T-helper 2 cell treated with Interferon-gamma antibody and Interleukin-4, amounts not matched to agents 5 μg/mL and 100 μg/mL, for 36 hours (primary cell): ENCODE data around the gene KRT81.
"Not testable (repeated sequence)": the region's sequence is repeated elsewhere in the genome, so short reads cannot be mapped to it uniquely, and the experiment has no call there.

Source experiments
- DNase-seq: peaks from one replicate; pipeline ENCODE4 v3.0.0; 2021; ENCODE audit warnings: low spot score
- H3K27ac Mint-ChIP-seq: one replicate; pipeline ENCODE4 v1.8.0; 2021; ENCODE audit warnings: mild to moderate bottlenecking, mixed read lengths
- H3K27me3 Mint-ChIP-seq: one replicate; pipeline ENCODE4 v1.8.0; 2021; ENCODE audit warnings: low read depth, mixed read lengths
- H3K36me3 Mint-ChIP-seq: one replicate; pipeline ENCODE4 v1.8.0; 2021; ENCODE audit warnings: low read depth, mixed read lengths
- H3K4me1 Mint-ChIP-seq: one replicate; pipeline ENCODE4 v1.8.0; 2021; ENCODE audit warnings: low read depth, mixed read lengths
- H3K4me3 Mint-ChIP-seq: one replicate; pipeline ENCODE4 v1.8.0; 2022; ENCODE audit warnings: mild to moderate bottlenecking, moderate library complexity, mixed read lengths
- H3K9me3 Mint-ChIP-seq: one replicate; pipeline ENCODE4 v1.8.0; 2021; ENCODE audit warnings: mixed read lengths

The KRT81 gene

DNA sequence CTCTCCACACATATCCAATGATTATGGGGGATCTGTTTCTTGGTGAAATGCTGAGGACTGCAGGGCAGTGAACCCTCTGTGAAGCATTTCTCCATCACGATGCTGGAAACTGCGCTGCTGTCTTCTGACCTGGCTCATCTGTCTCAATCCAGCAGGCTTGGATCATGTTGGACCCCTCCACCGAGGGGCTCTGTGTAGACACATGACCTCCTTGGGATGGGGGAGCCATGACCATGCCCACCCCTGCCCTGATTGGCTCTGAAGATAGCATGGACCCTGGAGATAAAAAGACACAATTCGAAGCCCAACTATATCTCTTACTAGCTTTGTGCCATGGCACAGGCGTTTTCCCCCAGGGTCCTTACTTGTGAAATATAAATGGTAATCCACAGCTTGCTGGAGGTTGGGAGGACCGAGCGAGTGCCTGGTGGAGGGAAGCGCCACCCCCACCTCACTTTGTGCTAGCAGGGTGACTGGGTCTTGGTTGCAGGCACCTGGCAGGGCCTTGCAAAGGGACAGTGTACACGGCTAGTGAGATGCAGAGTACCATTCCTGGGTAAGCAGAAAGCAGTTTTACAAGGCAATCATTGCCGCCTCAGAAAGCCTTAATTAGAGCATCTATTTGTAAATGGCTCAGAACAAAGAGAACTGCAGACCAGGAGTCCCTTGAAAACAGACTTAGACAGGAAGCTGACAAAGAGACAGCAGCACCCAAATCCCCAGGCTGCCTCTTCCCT is 32.2 kb upstream of the KRT81 start:
- H3K27me3 Mint-ChIP-seq, result peaks cover 30% of the 10 kb centered on the region
- H3K4me3 Mint-ChIP-seq, result no peak overlapping the region
- no peak overlapping the region for H3K27ac Mint-ChIP-seq
- H3K4me1 Mint-ChIP-seq, result peaks cover 2% of the 10 kb centered on the region
- no peaks in the 10 kb centered on the region for H3K9me3 Mint-ChIP-seq
- no peaks in the 10 kb centered on the region for H3K36me3 Mint-ChIP-seq
- no peak for DNase-seq

DNA sequence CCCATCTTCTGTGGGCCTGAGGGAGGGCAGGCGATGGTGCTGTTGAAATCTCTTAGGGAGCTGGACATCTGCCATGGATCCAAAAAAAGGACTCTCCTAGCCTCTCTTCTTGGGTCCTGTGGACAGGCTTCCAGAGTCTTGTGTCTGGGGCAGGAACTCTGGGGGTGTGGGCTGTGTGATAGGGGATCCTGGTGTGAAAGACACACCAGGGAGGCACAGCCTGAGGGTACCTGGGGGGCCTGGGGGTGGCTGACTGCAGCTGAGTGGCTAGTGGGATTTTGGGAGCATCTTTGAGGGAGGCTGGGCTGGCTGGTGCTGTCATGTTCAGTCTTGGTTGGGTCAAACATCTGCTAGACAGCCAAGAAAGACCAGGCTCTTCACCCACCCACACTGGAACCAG is 31.7 kb upstream of the KRT81 start:
- Mint-ChIP-seq H3K27me3 (peaks cover 32% of the 10 kb centered on the region), H3K36me3 (no peaks in the 10 kb centered on the region), H3K4me3 (no peak overlapping the region), H3K4me1 (peaks cover 2% of the 10 kb centered on the region), H3K27ac (no peak overlapping the region), H3K9me3 (no peaks in the 10 kb centered on the region)
- no peak for DNase-seq

DNA sequence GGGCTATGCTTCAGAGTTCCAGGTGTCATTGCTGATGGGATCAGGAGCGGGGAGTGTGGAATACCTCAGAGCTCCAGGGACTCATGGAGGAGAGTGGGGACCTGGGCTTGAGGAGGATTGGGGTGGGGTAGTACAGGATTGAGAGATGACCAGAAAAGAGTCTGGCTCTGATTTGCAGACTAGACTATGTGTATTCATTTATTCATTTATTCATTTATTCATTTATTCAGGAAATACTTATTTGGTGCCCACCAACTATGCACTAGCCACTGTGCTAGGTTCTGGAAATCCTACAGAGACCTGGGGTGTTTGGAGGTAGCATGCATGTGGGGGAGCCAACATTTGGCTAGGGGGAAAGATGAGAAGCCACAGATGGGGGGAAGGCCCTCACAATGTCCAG is 30.7 kb upstream of the KRT81 start:
- Mint-ChIP-seq H3K4me1 (no peaks in the 10 kb centered on the region), H3K27me3 (peaks cover 32% of the 10 kb centered on the region)

DNA sequence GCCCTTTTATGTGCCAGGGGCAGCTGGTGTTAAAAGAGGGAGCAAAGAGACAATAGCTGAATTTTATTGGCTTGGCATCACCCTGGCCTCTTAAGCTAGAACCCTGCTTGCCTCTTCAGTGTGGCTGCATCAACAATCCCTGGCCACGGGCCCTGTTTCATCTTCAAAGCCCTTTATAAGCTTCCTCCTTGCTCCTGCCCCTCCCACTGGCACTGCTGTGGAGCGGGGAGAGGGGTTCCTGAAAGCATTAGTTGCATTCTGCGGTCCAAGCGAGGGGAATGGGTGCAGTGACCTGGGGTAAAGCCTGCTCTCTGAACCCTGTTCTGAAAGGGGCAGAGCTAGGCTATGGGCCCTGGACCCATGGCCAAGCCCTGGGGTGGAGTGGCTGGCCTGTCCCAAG is 30.1 kb upstream of the KRT81 start:
- H3K4me3 Mint-ChIP-seq, result no peak overlapping the region
- H3K4me1 Mint-ChIP-seq, result no peaks in the 10 kb centered on the region
- peaks cover 32% of the 10 kb centered on the region for H3K27me3 Mint-ChIP-seq
- no peaks in the 10 kb centered on the region for H3K36me3 Mint-ChIP-seq
- no peak for DNase-seq
- no peak overlapping the region for H3K27ac Mint-ChIP-seq
- no peaks in the 10 kb centered on the region for H3K9me3 Mint-ChIP-seq

More for the DNA sequence above, 30.7 kb upstream of the KRT81 start:
- no peak for DNase-seq
- Mint-ChIP-seq H3K36me3 (no peaks in the 10 kb centered on the region), H3K9me3 (no peaks in the 10 kb centered on the region), H3K27ac (no peak overlapping the region), H3K4me3 (no peak overlapping the region)

DNA sequence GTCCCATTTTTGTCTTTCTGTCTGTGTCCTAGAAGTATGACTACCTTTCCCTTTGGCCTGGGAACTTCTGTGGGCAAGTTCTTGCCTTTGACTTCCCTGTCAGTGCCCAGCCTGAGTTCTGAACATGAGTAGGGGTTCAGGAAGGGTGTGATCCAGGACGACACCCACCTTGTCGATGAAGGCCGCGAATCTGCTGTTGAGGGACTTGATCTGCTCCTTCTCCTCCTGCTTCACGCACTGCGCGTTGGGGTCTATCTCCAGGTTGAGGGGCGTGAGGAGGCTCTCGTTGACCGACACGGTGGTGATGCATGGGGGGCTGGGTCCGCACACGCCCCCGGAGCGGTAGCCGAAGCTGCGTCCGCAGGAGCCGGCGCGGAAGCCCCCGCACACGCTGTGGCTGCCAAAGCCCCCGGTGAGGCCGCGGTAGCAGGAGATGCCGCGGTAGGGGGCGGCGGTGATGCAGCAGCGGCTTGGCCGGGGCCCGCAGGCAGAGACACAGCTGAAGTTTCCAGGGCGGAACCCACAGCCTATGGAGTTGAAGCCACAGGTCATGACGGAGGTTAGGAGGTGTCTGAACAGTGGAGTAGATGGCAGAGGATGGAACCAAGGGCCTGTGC is 29.6 kb upstream of the KRT81 start, which contains the start of gene KRT83:
Gene KRT83, minus strand, starts transcription at position 615 of the 617 bp plus-strand sequence. Its CDS starts 63 bp downstream, at position 552.
- no peak within 1 kb of the TSS for H3K4me3 Mint-ChIP-seq
- H3K27ac Mint-ChIP-seq, result no peak within 1 kb of the TSS
- no peaks in the 10 kb centered on the region for H3K36me3 Mint-ChIP-seq
- H3K9me3 Mint-ChIP-seq, result no peaks in the 10 kb centered on the region
- H3K27me3 Mint-ChIP-seq, result peaks cover 32% of the 10 kb centered on the region
- H3K4me1 Mint-ChIP-seq, result no peaks in the 10 kb centered on the region
- DNase-seq, result no peak

DNA sequence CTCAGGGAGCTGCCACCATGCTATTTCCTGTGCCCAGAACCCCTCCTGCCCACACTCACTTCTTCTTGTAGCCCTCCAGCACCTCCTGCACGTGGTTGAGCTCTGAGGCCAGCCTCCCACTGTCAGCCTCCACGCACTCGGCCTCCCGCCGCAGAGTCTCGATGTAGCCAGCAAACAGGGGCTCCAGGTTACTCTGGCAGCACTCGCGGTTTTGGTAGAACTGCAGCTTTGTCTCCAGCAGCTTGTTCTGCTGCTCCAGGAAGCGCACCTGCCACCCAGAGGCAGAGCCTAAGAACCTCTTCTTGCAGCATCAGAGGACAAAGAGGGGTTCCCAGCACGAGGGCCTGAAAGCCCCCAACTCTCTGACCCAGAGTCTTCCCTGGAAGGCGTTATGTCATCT is 27.8 kb upstream of the KRT81 start:
- no peaks in the 10 kb centered on the region for H3K36me3 Mint-ChIP-seq
- H3K4me3 Mint-ChIP-seq, result no peak overlapping the region
- H3K27me3 Mint-ChIP-seq, result peaks cover 23% of the 10 kb centered on the region
- no peak overlapping the region for H3K27ac Mint-ChIP-seq
- no peak for DNase-seq
- no peaks in the 10 kb centered on the region for H3K4me1 Mint-ChIP-seq
- H3K9me3 Mint-ChIP-seq, result no peaks in the 10 kb centered on the region

DNA sequence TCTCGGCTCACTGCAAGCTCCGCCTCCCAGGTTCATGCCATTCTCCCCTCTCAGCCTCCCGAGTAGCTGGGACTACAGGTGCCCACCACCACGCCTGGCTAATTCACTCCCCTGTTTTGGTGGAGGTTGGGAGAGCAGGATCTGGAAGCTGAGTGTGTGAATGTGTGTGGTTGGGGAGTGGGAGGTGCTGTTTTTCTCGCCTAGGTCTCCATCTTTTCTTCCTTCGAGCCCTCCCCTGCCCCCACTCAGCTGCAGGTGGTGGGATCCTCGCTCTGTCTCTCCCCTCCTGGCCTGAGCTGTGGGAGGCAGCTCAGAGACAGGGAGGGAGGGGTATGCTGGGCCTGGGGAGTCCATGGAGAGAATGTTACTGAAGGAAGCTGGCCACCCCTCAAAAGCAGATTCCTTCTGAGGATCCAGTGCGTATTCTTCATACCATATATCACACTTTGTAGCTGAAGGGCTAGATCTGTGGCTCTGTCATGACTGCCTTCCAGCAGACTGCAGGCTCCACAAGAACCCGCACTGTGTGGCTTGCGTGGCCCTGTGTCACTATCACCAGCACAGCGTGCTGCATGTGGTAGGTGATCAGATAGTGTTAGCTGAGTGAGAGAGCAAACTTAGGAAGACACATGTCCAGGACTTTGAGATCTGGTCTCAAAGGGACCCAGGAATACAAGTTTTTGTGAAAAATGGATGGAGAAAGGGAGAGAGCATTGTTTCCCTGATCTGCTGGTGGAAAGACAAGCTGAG is 27.1 kb upstream of the KRT81 start:
- H3K9me3 Mint-ChIP-seq, result no peaks in the 10 kb centered on the region
- H3K36me3 Mint-ChIP-seq, result no peaks in the 10 kb centered on the region
- no peak for DNase-seq
- H3K27me3 Mint-ChIP-seq, result peaks cover 26% of the 10 kb centered on the region
- no peaks in the 10 kb centered on the region for H3K4me1 Mint-ChIP-seq
- no peak overlapping the region for H3K27ac Mint-ChIP-seq
- H3K4me3 Mint-ChIP-seq, result no peak overlapping the region

DNA sequence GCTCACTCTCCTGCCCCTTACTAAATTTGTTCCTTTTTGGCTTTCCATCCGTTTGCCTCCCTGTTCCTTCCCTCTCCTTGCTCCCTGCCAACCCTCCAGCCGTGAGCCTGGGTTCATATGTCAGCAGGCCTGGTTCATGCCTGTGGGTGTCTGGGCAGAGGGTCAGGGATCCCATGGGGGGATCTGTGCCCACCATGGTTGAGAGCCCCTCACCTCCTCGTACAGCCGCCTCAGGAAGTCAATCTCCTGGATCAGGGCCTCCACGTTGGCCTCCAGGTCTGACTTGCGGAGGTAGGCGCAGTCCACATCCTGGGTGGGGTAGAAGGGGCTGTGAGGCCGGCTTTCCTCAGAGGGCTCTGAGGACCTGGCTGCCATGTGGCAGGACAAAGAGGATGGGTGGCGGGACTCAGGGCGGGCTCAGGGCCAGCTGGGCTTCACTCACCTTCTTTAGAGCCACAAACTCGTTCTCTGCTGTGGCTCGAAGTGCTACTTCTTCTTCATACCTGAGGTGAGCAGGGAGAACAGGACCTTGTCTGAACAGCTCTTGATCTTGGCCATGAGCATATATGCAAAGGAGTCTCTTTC is 26.2 kb upstream of the KRT81 start:
- H3K4me1 Mint-ChIP-seq, result no peaks in the 10 kb centered on the region
- H3K4me3 Mint-ChIP-seq, result no peak overlapping the region
- peaks cover 26% of the 10 kb centered on the region for H3K27me3 Mint-ChIP-seq

DNA sequence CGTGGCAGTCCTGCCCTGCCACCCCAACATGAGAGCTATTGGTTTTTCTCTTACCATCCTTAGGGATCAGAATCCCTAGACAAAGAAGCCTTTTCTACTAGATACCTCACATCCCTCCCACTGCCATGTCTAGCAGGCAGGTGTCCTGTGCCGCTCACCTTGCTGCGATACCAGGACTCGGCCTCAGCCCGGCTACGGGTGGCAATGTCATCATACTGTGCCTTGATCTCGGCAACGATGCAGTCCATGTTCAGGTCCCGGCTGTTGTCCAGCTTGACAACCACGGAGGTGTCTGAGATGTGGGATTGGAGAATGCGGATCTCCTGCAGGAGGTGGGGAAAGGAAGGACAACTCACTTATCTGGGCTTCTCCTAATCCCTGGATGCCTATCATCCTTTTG is 25.4 kb upstream of the KRT81 start:
- Mint-ChIP-seq H3K4me1 (no peaks in the 10 kb centered on the region), H3K9me3 (no peaks in the 10 kb centered on the region), H3K36me3 (no peaks in the 10 kb centered on the region), H3K27ac (no peak overlapping the region), H3K27me3 (peaks cover 26% of the 10 kb centered on the region), H3K4me3 (no peak overlapping the region)
- DNase-seq, result no peak

More for the DNA sequence above, 26.2 kb upstream of the KRT81 start:
- no peak for DNase-seq
- Mint-ChIP-seq H3K36me3 (no peaks in the 10 kb centered on the region), H3K27ac (no peak overlapping the region), H3K9me3 (no peaks in the 10 kb centered on the region)

DNA sequence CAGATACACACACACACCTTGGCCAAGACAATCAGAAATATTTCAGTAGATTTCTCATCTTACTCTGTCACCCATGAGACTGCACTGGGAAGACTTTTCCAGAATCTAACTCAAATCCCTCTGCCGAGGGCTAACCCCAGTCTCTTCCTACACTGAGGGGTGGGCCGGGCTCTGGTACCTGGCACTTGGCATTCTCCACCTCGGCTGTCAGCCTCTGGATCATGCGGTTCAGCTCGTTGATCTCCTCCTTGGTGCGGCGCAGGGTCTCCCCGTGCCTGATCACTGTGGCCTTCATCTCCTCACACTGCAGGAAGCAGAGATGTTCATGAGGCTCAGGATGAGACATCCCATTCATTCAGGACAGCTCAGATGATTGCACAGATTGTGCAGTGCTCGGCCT is 25.0 kb upstream of the KRT81 start:
- Mint-ChIP-seq H3K36me3 (no peaks in the 10 kb centered on the region), H3K4me3 (no peak overlapping the region), H3K4me1 (no peaks in the 10 kb centered on the region), H3K27ac (no peak overlapping the region), H3K9me3 (no peaks in the 10 kb centered on the region), H3K27me3 (peaks cover 25% of the 10 kb centered on the region)
- DNase-seq, result no peak

DNA sequence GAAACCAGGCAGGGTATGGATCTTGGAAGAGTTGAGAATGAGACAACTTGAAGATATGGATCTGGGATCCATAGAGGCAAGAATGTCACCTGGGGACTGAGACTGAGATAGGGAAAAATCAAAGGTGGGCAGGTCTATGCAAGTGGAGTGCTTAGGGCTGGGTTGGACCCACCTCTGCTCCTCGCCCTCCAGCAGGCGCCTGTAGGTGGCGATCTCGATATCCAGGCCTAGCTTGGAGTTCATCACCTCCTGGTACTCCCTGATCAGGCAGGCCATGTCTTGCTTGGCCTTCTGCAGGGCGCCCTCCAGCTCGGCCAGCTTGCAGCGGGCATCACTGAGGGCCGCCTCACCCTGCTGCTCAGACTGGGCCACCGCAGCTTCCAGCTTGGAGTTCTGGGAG is 24.4 kb upstream of the KRT81 start:
- H3K9me3 Mint-ChIP-seq, H3K4me3 Mint-ChIP-seq: not testable (repeated sequence)
- H3K27me3 Mint-ChIP-seq, result peaks cover 26% of the 10 kb centered on the region

DNA sequence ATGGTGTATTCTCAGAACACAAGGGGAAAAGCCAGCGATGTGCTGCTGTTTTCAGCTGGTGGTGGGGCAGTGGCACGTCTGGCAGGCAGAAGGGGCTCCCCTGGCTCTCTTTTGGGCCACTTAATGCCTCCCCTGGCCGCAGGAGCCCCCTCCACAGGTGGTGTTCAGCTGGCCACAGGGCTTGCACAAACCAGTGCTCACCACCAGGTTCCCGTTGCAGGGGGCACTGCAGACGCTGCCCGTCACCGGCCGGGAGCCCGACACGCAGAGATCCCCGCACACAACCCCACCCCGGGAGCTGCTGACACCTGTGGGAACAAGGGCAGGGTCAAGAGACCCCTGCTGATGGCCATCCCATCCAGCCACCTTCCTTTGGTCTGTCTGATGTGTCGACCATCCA is 23.2 kb upstream of the KRT81 start:
- H3K9me3 Mint-ChIP-seq, result no peaks in the 10 kb centered on the region
- H3K27me3 Mint-ChIP-seq, result peaks cover 29% of the 10 kb centered on the region
- H3K4me3 Mint-ChIP-seq, result no peak overlapping the region
- DNase-seq, result no peak
- no peaks in the 10 kb centered on the region for H3K4me1 Mint-ChIP-seq
- H3K36me3 Mint-ChIP-seq, result no peaks in the 10 kb centered on the region
- no peak overlapping the region for H3K27ac Mint-ChIP-seq

More for the DNA sequence above, 24.4 kb upstream of the KRT81 start:
- H3K27ac Mint-ChIP-seq, H3K36me3 Mint-ChIP-seq, H3K4me1 Mint-ChIP-seq, DNase-seq: not testable (repeated sequence)

DNA sequence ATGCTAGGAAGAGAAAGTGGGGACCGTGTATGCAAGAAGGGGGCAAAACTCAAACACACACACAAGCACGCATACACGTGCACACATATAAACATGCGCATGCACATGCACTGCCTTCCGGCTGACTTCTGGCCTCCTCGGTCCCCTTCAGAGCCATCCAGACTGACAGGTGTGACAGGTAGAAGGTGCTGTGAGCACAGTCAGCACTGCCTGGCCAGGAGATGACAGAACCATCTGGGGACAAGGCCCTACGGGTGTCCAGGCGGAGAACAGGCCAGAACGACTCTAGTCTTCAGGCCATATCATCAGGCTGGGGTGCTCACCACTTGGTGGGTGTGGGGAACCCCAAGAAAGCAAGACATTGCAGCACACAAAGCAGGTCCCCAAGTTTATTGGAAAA is 22.6 kb upstream of the KRT81 start:
- H3K27me3 Mint-ChIP-seq, result peaks cover 34% of the 10 kb centered on the region
- H3K27ac Mint-ChIP-seq, result no peak overlapping the region
- no peak for DNase-seq
- no peak overlapping the region for H3K4me3 Mint-ChIP-seq
- no peaks in the 10 kb centered on the region for H3K36me3 Mint-ChIP-seq
- H3K4me1 Mint-ChIP-seq, result peaks cover under 1% of the 10 kb centered on the region
- H3K9me3 Mint-ChIP-seq, result no peaks in the 10 kb centered on the region

DNA sequence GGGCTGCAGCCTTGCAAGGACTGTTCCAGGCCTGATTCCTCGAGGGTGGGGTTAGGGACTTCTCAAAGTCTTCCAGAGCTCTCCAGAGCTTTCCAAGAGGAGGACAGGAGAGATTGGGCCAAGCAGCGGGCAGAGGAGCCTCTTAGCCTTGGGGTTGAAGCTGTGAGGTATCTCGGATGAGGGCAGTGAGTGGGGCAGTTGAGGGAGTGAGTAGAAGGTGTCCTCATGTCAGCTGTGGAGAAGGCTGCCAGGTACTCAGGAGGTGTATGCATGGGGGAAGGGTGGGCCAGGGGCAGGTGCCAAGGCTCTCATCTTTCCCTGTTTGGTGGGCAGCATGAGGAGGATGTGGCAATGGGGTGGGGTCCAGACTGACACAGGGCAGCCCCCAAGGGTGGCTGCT is 22.1 kb upstream of the KRT81 start:
- H3K4me1 Mint-ChIP-seq, result peaks cover 4% of the 10 kb centered on the region
- no peaks in the 10 kb centered on the region for H3K36me3 Mint-ChIP-seq
- no peak overlapping the region for H3K4me3 Mint-ChIP-seq
- H3K27ac Mint-ChIP-seq, result no peak overlapping the region
- no peaks in the 10 kb centered on the region for H3K9me3 Mint-ChIP-seq
- DNase-seq, result no peak
- H3K27me3 Mint-ChIP-seq, result peaks cover 37% of the 10 kb centered on the region
